Duodenal mucosa (tissue), 2 donors: ENCODE data around the gene TCL1B.

ENCODE experiments used
- H3K27ac ChIP-seq: one replicate; pipeline ENCODE4 v1.7.0; 2013; ENCODE audit warnings: low read depth, low read length
- H3K27me3 ChIP-seq, 2 donors: one replicate each; pipeline ENCODE4 v1.7.0; 2013; ENCODE audit warnings: low read length in 2 of 2, control low read depth in 1 of 2; ENCODE audit not compliant: insufficient read depth in 2 of 2, control insufficient read depth in 1 of 2
- H3K36me3 ChIP-seq, 2 donors: one replicate each; pipeline ENCODE4 v1.7.0; 2013; ENCODE audit warnings: low read length in 2 of 2, control low read depth in 1 of 2; ENCODE audit not compliant: insufficient read depth in 2 of 2, control insufficient read depth in 1 of 2
- H3K4me1 ChIP-seq, 2 donors: one replicate each; pipeline ENCODE4 v1.7.0; 2013; ENCODE audit warnings: low read length in 2 of 2, control low read depth in 1 of 2; ENCODE audit not compliant: insufficient read depth in 2 of 2, control insufficient read depth in 1 of 2
- H3K4me3 ChIP-seq, 2 donors: one replicate each; pipeline ENCODE4 v1.7.0; 2013; ENCODE audit warnings: low read length in 2 of 2, low read depth in 1 of 2
- H3K9ac ChIP-seq, 2 donors: one replicate each; pipeline ENCODE4 v1.7.0; 2013; ENCODE audit warnings: low read length in 2 of 2, low read depth in 1 of 2
- H3K9me3 ChIP-seq, 2 donors: one replicate each; pipeline ENCODE4 v1.7.0; 2013; ENCODE audit warnings: low read length in 2 of 2, control low read depth in 1 of 2; ENCODE audit not compliant: control insufficient read depth in 1 of 2

The TCL1B gene

GRCh38 chr14:95656634-95657033, 29.6 kb upstream of the TCL1B start:
- Histone ChIP-seq H3K27ac (no peak overlapping the region), H3K4me3 (no peak overlapping the region), H3K27me3 (peaks cover 0 to 11% of the 10 kb centered on the region in 2 donors), H3K4me1 (no peaks in the 10 kb centered on the region), H3K9ac (no peak overlapping the region), H3K36me3 (no peaks in the 10 kb centered on the region), H3K9me3 (no peaks in the 10 kb centered on the region)

- Histone ChIP-seq H3K27ac (no peak overlapping the region), H3K9me3 (no peaks in the 10 kb centered on the region)
Observed at GRCh38 chr14:95657454-95657853, 28.8 kb upstream of the TCL1B start.

GRCh38 chr14:95659293-95659989, 26.8 kb upstream of the TCL1B start:
- Histone ChIP-seq H3K36me3 (no peaks in the 10 kb centered on the region), H3K9me3 (no peaks in the 10 kb centered on the region), H3K9ac (no peak overlapping the region), H3K4me1 (peaks cover 0 to 5% of the 10 kb centered on the region in 2 donors), H3K27ac (no peak overlapping the region), H3K27me3 (peaks cover 0 to 11% of the 10 kb centered on the region in 2 donors), H3K4me3 (no peak overlapping the region)

More at GRCh38 chr14:95657454-95657853, 28.8 kb upstream of the TCL1B start:
- Histone ChIP-seq H3K4me3 (no peak overlapping the region), H3K4me1 (no peaks in the 10 kb centered on the region), H3K9ac (no peak overlapping the region), H3K27me3 (peaks cover 0 to 11% of the 10 kb centered on the region in 2 donors), H3K36me3 (no peaks in the 10 kb centered on the region)

- Histone ChIP-seq H3K9me3 (no peaks in the 10 kb centered on the region), H3K4me1 (peaks cover 0 to 5% of the 10 kb centered on the region in 2 donors), H3K4me3 (no peak overlapping the region), H3K27me3 (peaks cover 0 to 11% of the 10 kb centered on the region in 2 donors), H3K36me3 (no peaks in the 10 kb centered on the region), H3K27ac (no peak overlapping the region), H3K9ac (no peak overlapping the region)
Observed at GRCh38 chr14:95659990-95660385, 26.2 kb upstream of the TCL1B start.

- peaks cover 0 to 5% of the 10 kb centered on the region in 2 donors for H3K4me1 ChIP-seq
- H3K27ac ChIP-seq, result no peak overlapping the region
- H3K36me3 ChIP-seq, result no peaks in the 10 kb centered on the region
- H3K4me3 ChIP-seq, result no peak overlapping the region
- no peak overlapping the region for H3K9ac ChIP-seq
- no peaks in the 10 kb centered on the region for H3K9me3 ChIP-seq
- H3K27me3 ChIP-seq, result peaks cover 0 to 11% of the 10 kb centered on the region in 2 donors
Observed at GRCh38 chr14:95660651-95661515, 25.3 kb upstream of the TCL1B start.

- Histone ChIP-seq H3K9me3 (no peaks in the 10 kb centered on the region), H3K4me1 (peaks cover 0 to 5% of the 10 kb centered on the region in 2 donors), H3K27ac (no peak overlapping the region), H3K4me3 (peak overlapping the region in 1 of 2 donors; percentile 48), H3K36me3 (no peaks in the 10 kb centered on the region), H3K27me3 (peaks cover 0 to 11% of the 10 kb centered on the region in 2 donors), H3K9ac (no peak overlapping the region)
Observed at GRCh38 chr14:95662376-95663186, 23.6 kb upstream of the TCL1B start.

GRCh38 chr14:95663226-95663797, 22.9 kb upstream of the TCL1B start:
- Histone ChIP-seq H3K9me3 (no peaks in the 10 kb centered on the region), H3K4me3 (peak overlapping the region in 1 of 2 donors; percentile 48), H3K4me1 (peaks cover 0 to 5% of the 10 kb centered on the region in 2 donors), H3K9ac (no peak overlapping the region), H3K27ac (no peak overlapping the region), H3K27me3 (peaks cover 0 to 11% of the 10 kb centered on the region in 2 donors), H3K36me3 (no peaks in the 10 kb centered on the region)

- Histone ChIP-seq H3K9me3 (no peaks in the 10 kb centered on the region), H3K9ac (no peak overlapping the region), H3K4me3 (no peak overlapping the region), H3K4me1 (peaks cover 0 to 5% of the 10 kb centered on the region in 2 donors), H3K27ac (no peak overlapping the region), H3K27me3 (peaks cover 0 to 11% of the 10 kb centered on the region in 2 donors), H3K36me3 (no peaks in the 10 kb centered on the region)
Observed at GRCh38 chr14:95664066-95664465, 22.2 kb upstream of the TCL1B start.

- Histone ChIP-seq H3K27ac (no peak overlapping the region), H3K4me1 (peaks cover 0 to 5% of the 10 kb centered on the region in 2 donors), H3K36me3 (no peaks in the 10 kb centered on the region), H3K9me3 (no peaks in the 10 kb centered on the region), H3K4me3 (no peak overlapping the region), H3K9ac (no peak overlapping the region), H3K27me3 (peaks cover 0 to 10% of the 10 kb centered on the region in 2 donors)
Observed at GRCh38 chr14:95664546-95664945, 21.7 kb upstream of the TCL1B start.
